Measurements from ENCODE around the gene FBLN5. TPM values are rescaled to one million over a fixed set of nuclear protein-coding genes. Genes with fewer than 3 reads are reported as not detected.

FBLN5 gene
- total RNA-seq, 2 donors from 2014 or later: 3.0 to 5.6 TPM

GRCh38 chr14:91934554-91935285, 12.8 kb downstream of the FBLN5 start:
- Mint-ChIP-seq H3K27me3 (ENCODE audit: low read depth) (no peaks in the 10 kb centered on the region), H3K36me3 (ENCODE audit: insufficient read depth in 2 of 2) (no peaks in the 10 kb centered on the region), H3K4me1 (ENCODE audit: low read depth) (no peaks in the 10 kb centered on the region), H3K9me3 (peaks cover 0 to 2% of the 10 kb centered on the region in 2 donors), H3K4me3 (no peak overlapping the region), H3K27ac (no peak overlapping the region)
- no peak for DNase-seq
- no peak for ATAC-seq (replicated peaks in 1 of 2)

- Mint-ChIP-seq H3K36me3 (ENCODE audit: insufficient read depth in 2 of 2) (no peaks in the 10 kb centered on the region), H3K27me3 (ENCODE audit: low read depth) (no peaks in the 10 kb centered on the region), H3K27ac (no peak overlapping the region), H3K4me1 (ENCODE audit: low read depth) (no peaks in the 10 kb centered on the region), H3K9me3 (no peaks in the 10 kb centered on the region), H3K4me3 (no peak overlapping the region)
- DNase-seq (no peak), ATAC-seq (replicated peaks in 1 of 2) (no peak)
These were observed 15.9 kb downstream of the FBLN5 start for GRCh38 chr14:91931478-91932088.

- Mint-ChIP-seq H3K27ac (no peak overlapping the region), H3K4me3 (no peak overlapping the region), H3K9me3 (no peaks in the 10 kb centered on the region), H3K36me3 (ENCODE audit: insufficient read depth in 2 of 2) (no peaks in the 10 kb centered on the region), H3K27me3 (ENCODE audit: low read depth) (no peaks in the 10 kb centered on the region), H3K4me1 (ENCODE audit: low read depth) (no peaks in the 10 kb centered on the region)
- DNase-seq: no peak
- ATAC-seq (replicated peaks in 1 of 2): no peak
These were observed 17.8 kb downstream of the FBLN5 start for GRCh38 chr14:91929700-91930099.

- Mint-ChIP-seq H3K4me3 (no peak overlapping the region), H3K36me3 (ENCODE audit: insufficient read depth in 2 of 2) (no peaks in the 10 kb centered on the region), H3K27me3 (ENCODE audit: low read depth) (no peaks in the 10 kb centered on the region), H3K9me3 (no peaks in the 10 kb centered on the region), H3K4me1 (ENCODE audit: low read depth) (no peaks in the 10 kb centered on the region), H3K27ac (no peak overlapping the region)
- no peak for DNase-seq
- no peak for ATAC-seq (replicated peaks in 1 of 2)
These were observed 19.7 kb downstream of the FBLN5 start for GRCh38 chr14:91927800-91928199.

- Mint-ChIP-seq H3K4me1 (ENCODE audit: low read depth) (no peaks in the 10 kb centered on the region), H3K9me3 (no peaks in the 10 kb centered on the region), H3K36me3 (ENCODE audit: insufficient read depth in 2 of 2) (no peaks in the 10 kb centered on the region), H3K4me3 (no peak overlapping the region), H3K27me3 (ENCODE audit: low read depth) (no peaks in the 10 kb centered on the region), H3K27ac (no peak overlapping the region)
- DNase-seq: no peak
- no peak for ATAC-seq (replicated peaks in 1 of 2)
These were observed 20.3 kb downstream of the FBLN5 start for GRCh38 chr14:91927191-91927590.

- ATAC-seq (replicated peaks in 1 of 2): no peak
- Mint-ChIP-seq H3K36me3 (ENCODE audit: insufficient read depth in 2 of 2) (no peaks in the 10 kb centered on the region), H3K4me3 (no peak overlapping the region), H3K4me1 (ENCODE audit: low read depth) (no peaks in the 10 kb centered on the region), H3K9me3 (no peaks in the 10 kb centered on the region), H3K27ac (no peak overlapping the region), H3K27me3 (ENCODE audit: low read depth) (no peaks in the 10 kb centered on the region)
- no peak for DNase-seq
These were observed 21.2 kb downstream of the FBLN5 start for GRCh38 chr14:91926131-91926890.

- ATAC-seq (replicated peaks in 1 of 2) (no peak), DNase-seq (no peak)
- no peaks in the 10 kb centered on the region for H3K4me1 Mint-ChIP-seq (ENCODE audit: low read depth)
- H3K4me3 Mint-ChIP-seq: no peak overlapping the region
- H3K27me3 Mint-ChIP-seq (ENCODE audit: low read depth): no peaks in the 10 kb centered on the region
- H3K27ac Mint-ChIP-seq: no peak overlapping the region
- H3K9me3 Mint-ChIP-seq: no peaks in the 10 kb centered on the region
- H3K36me3 Mint-ChIP-seq (ENCODE audit: insufficient read depth in 2 of 2): no peaks in the 10 kb centered on the region
These were observed 21.8 kb downstream of the FBLN5 start for GRCh38 chr14:91925727-91926121.

- no peaks in the 10 kb centered on the region for H3K27me3 Mint-ChIP-seq (ENCODE audit: low read depth)
- H3K27ac Mint-ChIP-seq: no peak overlapping the region
- no peaks in the 10 kb centered on the region for H3K36me3 Mint-ChIP-seq (ENCODE audit: insufficient read depth in 2 of 2)
- H3K4me1 Mint-ChIP-seq (ENCODE audit: low read depth): no peaks in the 10 kb centered on the region
- H3K9me3 Mint-ChIP-seq: no peaks in the 10 kb centered on the region
- DNase-seq (no peak), ATAC-seq (replicated peaks in 1 of 2) (no peak)
- H3K4me3 Mint-ChIP-seq: no peak overlapping the region
These were observed 22.3 kb downstream of the FBLN5 start for GRCh38 chr14:91925001-91925726.

GRCh38 chr14:91920526-91920925, 27.0 kb downstream of the FBLN5 start:
- no peaks in the 10 kb centered on the region for H3K4me1 Mint-ChIP-seq (ENCODE audit: low read depth)
- H3K9me3 Mint-ChIP-seq: peaks cover 0 to 1% of the 10 kb centered on the region in 2 donors
- H3K36me3 Mint-ChIP-seq (ENCODE audit: insufficient read depth in 2 of 2): no peaks in the 10 kb centered on the region
- DNase-seq (no peak), ATAC-seq (replicated peaks in 1 of 2) (no peak)
- H3K27me3 Mint-ChIP-seq (ENCODE audit: low read depth): no peaks in the 10 kb centered on the region
- no peak overlapping the region for H3K4me3 Mint-ChIP-seq
- no peak overlapping the region for H3K27ac Mint-ChIP-seq

- Mint-ChIP-seq H3K27me3 (ENCODE audit: low read depth) (no peaks in the 10 kb centered on the region), H3K36me3 (ENCODE audit: insufficient read depth in 2 of 2) (no peaks in the 10 kb centered on the region), H3K27ac (no peak overlapping the region), H3K4me1 (ENCODE audit: low read depth) (no peaks in the 10 kb centered on the region), H3K9me3 (peaks cover 0 to 1% of the 10 kb centered on the region in 2 donors), H3K4me3 (no peak overlapping the region)
- ATAC-seq (replicated peaks in 1 of 2): no peak
- DNase-seq: no peak
These were observed 27.7 kb downstream of the FBLN5 start for GRCh38 chr14:91919814-91920213.

GRCh38 chr14:91918186-91918883, 29.2 kb downstream of the FBLN5 start:
- ATAC-seq (replicated peaks in 1 of 2): no peak
- Mint-ChIP-seq H3K4me3 (no peak overlapping the region), H3K4me1 (ENCODE audit: low read depth) (no peaks in the 10 kb centered on the region), H3K27ac (no peak overlapping the region), H3K36me3 (ENCODE audit: insufficient read depth in 2 of 2) (peaks cover 0 to 1% of the 10 kb centered on the region in 2 donors), H3K27me3 (ENCODE audit: low read depth) (no peaks in the 10 kb centered on the region), H3K9me3 (peaks cover 0 to 1% of the 10 kb centered on the region in 2 donors)
- DNase-seq: no peak

GRCh38 chr14:91912035-91912434, 35.5 kb downstream of the FBLN5 start:
- Mint-ChIP-seq H3K27ac (no peak overlapping the region), H3K9me3 (peaks cover 0 to 1% of the 10 kb centered on the region in 2 donors), H3K4me3 (peak overlapping the region in 1 of 2 donors; percentile 15), H3K27me3 (ENCODE audit: low read depth) (no peaks in the 10 kb centered on the region), H3K4me1 (ENCODE audit: low read depth) (peaks cover 12% of the 10 kb centered on the region), H3K36me3 (ENCODE audit: insufficient read depth in 2 of 2) (peaks cover 0 to 1% of the 10 kb centered on the region in 2 donors)
- ATAC-seq (replicated peaks in 1 of 2) (no peak), DNase-seq (no peak)
